Measurements from ENCODE around the gene NOP14. TPM values are rescaled to one million over a fixed set of nuclear protein-coding genes. Genes with fewer than 3 reads are reported as not detected.

NOP14 gene
- total RNA-seq, 4 donors from 2014 or later: 20.3 to 47.6 (median 24.8) TPM

DNA sequence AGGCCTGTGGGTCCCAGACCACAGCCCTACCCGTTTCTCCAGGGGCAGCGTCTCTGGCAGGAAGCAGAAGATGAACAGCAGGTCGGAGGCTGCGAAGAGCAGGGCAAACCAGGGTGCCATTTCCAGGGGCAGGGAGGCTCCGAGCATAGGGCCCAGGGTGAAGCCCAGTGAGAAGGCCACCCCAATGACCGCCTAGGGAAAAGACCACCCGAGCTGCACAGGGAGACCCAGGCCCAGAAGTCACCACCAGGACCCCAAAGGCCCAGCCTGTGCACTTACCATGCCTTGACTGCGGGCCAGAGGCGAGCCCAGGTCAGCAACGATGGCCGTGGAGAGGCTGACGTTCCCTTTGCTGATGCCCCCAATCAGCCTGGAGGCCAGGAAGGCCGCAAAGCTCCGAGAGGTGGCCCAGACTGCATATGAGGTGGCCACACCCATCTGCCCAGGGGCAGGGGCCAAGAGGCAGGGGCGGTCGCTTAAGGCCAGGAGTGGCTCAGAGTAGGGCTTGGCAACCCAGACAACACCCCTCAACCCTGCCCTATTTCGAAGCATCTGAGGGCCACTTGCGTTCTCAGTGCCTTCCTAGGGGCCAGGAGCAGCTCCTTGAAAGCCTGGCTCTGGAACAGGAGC lies 30.8 kb downstream of the NOP14 start:
- TF ChIP-seq, protein P1, sequence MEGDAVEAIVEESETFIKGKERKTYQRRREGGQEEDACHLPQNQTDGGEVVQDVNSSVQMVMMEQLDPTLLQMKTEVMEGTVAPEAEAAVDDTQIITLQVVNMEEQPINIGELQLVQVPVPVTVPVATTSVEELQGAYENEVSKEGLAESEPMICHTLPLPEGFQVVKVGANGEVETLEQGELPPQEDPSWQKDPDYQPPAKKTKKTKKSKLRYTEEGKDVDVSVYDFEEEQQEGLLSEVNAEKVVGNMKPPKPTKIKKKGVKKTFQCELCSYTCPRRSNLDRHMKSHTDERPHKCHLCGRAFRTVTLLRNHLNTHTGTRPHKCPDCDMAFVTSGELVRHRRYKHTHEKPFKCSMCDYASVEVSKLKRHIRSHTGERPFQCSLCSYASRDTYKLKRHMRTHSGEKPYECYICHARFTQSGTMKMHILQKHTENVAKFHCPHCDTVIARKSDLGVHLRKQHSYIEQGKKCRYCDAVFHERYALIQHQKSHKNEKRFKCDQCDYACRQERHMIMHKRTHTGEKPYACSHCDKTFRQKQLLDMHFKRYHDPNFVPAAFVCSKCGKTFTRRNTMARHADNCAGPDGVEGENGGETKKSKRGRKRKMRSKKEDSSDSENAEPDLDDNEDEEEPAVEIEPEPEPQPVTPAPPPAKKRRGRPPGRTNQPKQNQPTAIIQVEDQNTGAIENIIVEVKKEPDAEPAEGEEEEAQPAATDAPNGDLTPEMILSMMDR (IDR thresholded peaks at IDR 0.05): no peak
- DNase-seq (ENCODE audit: low spot score) (no peak), ATAC-seq (ENCODE audit: low FRiP score) (no peak)

DNA sequence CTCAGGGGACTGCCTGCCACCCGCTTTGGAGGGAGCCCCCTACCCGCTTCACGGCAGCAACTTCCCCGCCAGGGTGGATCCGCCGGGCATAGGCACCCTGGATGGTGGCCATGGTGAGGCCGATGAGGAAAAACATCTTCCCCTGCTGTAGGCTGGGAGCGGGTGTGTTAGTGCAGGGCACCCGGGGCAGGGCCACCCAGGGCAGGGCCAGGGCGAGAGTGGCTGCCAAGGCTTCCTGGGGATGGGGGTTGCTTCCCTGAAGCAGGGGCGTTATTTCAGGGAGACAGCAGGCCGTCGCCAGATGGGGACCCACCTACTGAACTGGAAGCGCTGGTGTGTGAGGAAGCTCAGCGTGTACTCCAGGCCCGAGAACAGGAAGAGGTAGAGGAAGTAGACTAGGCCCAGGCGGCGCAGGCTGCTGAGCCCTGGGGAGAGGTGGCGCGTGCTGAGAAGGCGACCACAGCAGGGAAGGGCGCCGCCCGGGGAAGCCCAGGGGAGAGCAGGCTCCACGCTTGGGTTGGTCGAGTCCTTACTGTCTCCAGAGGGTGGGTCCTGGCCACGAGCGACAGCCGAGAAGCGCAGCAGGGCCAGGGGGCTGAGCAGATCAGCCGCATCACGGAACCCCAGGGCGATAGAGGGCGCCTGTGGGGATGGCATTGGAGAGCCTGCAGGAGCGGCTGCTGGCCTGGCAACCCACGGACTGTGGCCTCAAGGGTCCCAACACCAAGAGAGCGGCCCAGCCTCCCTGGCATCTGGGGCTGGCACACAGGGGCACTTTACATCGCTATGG lies 31.5 kb downstream of the NOP14 start:
- ATAC-seq (ENCODE audit: low FRiP score) (no peak), DNase-seq (ENCODE audit: low spot score) (no peak)
- TF ChIP-seq, protein P1 (IDR thresholded peaks at IDR 0.05): no peak

DNA sequence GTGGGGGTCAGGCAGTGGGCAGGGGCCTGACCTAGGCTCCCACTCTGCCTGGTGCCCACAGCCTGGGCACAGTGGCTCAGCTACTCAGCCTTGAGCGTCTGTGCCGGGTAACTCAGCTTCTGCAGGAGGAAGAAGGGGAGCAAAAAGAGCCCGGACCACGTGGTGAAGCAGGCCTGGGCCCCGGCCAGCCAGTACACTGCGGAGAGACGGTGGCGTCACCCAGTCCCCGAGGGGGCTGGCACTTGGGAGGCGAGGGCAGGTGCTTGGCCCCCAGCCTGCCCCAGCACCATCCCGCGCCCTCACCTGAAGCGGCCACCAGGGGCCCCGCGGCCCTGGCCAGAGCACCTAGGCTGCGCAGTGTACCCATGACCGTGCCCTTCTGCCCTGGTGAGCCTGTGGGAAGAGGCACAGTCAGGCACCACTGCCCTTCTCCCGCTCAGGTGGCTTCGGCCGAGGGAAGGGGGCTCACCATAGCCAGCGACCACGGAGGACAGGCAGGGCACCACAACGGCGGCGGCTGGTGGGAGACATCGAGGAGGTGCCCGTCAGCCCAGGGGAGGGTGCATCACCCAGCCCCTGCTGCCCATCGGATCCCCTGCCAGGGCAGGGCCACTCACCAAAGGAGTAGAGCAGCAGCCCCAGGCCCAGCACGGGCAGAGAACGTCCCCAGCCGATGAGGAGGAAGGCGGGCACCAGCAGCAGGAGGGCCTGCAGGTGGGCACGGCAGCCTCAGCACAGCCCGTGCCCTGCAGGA lies 32.3 kb downstream of the NOP14 start:
- TF ChIP-seq, protein P1 (IDR thresholded peaks at IDR 0.05): no peak
- ATAC-seq (ENCODE audit: low FRiP score): no peak
- DNase-seq (ENCODE audit: low spot score): no peak

GRCh38 chr4:2930135-2930757 lies 33.0 kb downstream of the NOP14 start:
- ATAC-seq (ENCODE audit: low FRiP score) (no peak), DNase-seq (ENCODE audit: low spot score) (no peak)
- TF ChIP-seq, protein P1 (IDR thresholded peaks at IDR 0.05): no peak

DNA sequence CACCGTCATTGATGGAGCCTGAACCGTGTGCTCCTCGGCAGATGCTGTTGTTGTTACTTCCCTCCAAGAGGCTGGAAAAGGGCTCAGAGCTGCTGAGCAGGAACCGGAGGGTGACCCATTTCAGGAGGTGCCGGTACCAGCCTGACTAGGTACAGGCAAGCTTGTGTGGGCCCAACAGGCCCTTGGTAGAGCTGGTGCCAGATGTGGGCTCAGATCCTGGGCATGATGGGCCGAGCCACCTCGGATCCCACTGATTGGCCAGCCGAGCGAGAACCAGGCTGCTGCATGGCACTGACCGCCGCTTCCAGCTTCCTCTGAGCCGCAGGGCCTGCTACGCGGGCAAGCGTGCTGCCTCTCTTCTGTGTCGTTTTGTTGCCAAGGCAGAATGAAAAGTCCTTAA lies 33.7 kb downstream of the NOP14 start:
- no peak for DNase-seq (ENCODE audit: low spot score)
- TF ChIP-seq, protein P1 (IDR thresholded peaks at IDR 0.05): no peak
- no peak for ATAC-seq (ENCODE audit: low FRiP score)

DNA sequence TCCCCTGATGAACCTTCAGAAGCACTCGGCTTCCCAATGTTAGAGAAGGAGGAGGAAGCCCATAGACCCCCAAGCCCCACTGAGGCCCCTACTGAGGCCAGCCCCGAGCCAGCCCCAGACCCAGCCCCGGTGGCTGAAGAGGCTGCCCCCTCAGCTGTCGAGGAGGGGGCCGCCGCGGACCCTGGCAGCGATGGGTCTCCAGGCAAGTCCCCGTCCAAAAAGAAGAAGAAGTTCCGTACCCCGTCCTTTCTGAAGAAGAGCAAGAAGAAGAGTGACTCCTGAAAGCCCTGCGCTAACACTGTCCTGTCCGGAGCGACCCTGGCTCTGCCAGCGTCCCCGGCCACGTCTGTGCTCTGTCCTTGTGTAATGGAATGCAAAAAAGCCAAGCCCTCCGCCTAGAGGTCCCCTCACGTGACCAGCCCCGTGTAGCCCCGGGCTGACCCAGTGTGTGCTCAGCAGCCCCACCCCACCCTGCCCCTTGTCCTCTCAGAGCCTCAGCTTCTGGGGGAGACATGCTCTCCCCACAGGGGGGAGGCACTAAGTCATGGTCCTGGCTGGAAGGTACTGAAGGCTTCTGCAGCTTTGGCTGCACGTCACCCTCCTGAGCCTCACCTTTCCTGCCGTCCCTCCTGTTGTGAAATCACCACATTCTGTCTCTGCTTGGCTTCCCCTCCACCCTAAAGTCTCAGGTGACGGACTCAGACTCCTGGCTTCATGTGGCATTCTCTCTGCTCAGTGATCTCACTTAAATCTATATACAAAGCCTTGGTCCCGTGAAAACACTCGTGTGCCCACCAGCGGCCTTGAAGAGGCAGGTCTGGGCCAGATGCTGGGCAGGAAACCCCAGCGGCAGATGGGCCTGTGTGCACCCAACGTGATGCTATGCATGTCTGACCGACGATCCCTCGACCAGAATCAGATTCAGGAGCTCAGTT lies 34.7 kb downstream of the NOP14 start:
- ATAC-seq (ENCODE audit: low FRiP score): no peak

More for the DNA sequence above, 34.7 kb downstream of the NOP14 start:
- TF ChIP-seq, protein P1 (IDR thresholded peaks at IDR 0.05): no peak
- no peak for DNase-seq (ENCODE audit: low spot score)
